Neural cell (in vitro differentiated cells): ENCODE data around the gene TAF1B. TPM values are rescaled to one million over a fixed set of nuclear protein-coding genes. Genes with fewer than 3 reads are reported as not detected.

Source experiments
- H2AFZ ChIP-seq: fragments of 200-600, 300-800 bp; sonication (generic), shearing (Covaris generic); 2 replicates; pipeline ENCODE4 v1.6.0; 2014; ENCODE audit warnings: low read depth, mild to moderate bottlenecking, antibody characterized with exemption, low read length, moderate library complexity
- H3F3A ChIP-seq: fragments of 200-600 bp; shearing (Covaris generic); 2 replicates; pipeline ENCODE4 v1.6.1; 2016; ENCODE audit warnings: mild to moderate bottlenecking, moderate library complexity, mixed read lengths, antibody characterized with exemption, low read length; ENCODE audit not compliant: insufficient read depth, poor library complexity, severe bottlenecking
- H3K27ac ChIP-seq: fragments of 200-600, 300-800 bp; sonication (generic), shearing (Covaris generic); 2 replicates; pipeline ENCODE4 v1.5.1; 2014; ENCODE audit warnings: mild to moderate bottlenecking, low read length, moderate library complexity
- H3K27me3 ChIP-seq: fragments of 300-800, 200-600 bp; sonication (generic), shearing (Covaris generic); 2 replicates; pipeline ENCODE4 v1.6.0; 2014; ENCODE audit warnings: mild to moderate bottlenecking, low read depth, low read length, moderate library complexity; ENCODE audit not compliant: insufficient read depth
- H3K36me3 ChIP-seq: fragments of 300-800, 200-600 bp; sonication (generic), shearing (Covaris generic); 2 replicates; pipeline ENCODE4 v1.5.1; 2014; ENCODE audit warnings: mild to moderate bottlenecking, antibody characterized with exemption, low read length, moderate library complexity; ENCODE audit not compliant: insufficient read depth
- H3K4me2 ChIP-seq: fragments of 300-800, 200-600 bp; sonication (generic), shearing (Covaris generic); 2 replicates; pipeline ENCODE4 v1.6.0; 2014; ENCODE audit warnings: mild to moderate bottlenecking, low read length
- H3K4me3 ChIP-seq: fragments of 300-800, 200-600 bp; sonication (generic), shearing (Covaris generic); 2 replicates; pipeline ENCODE4 v1.5.1; 2014; ENCODE audit warnings: mild to moderate bottlenecking, low read length, moderate library complexity
- H3K79me2 ChIP-seq: fragments of 200-600 bp; shearing (Covaris generic); replicated peaks from 2 replicates; pipeline ENCODE4 v1.6.0; 2014; ENCODE audit warnings: mild to moderate bottlenecking, low read length, moderate library complexity; ENCODE audit not compliant: insufficient read depth
- H3K9ac ChIP-seq: fragments of 300-800, 200-600 bp; sonication (generic), shearing (Covaris generic); 2 replicates; pipeline ENCODE4 v1.6.1; 2016; ENCODE audit warnings: mild to moderate bottlenecking, low read length, mixed read lengths
- H3K9me2 ChIP-seq: fragments of 200-600 bp; shearing (Covaris generic); 2 replicates; pipeline ENCODE4 v1.6.1; 2016; ENCODE audit warnings: mild to moderate bottlenecking, low read length, mixed read lengths; ENCODE audit not compliant: insufficient read depth
- H3K9me3 ChIP-seq: fragments of 200-600, 300-800 bp; sonication (generic), shearing (Covaris generic); 2 replicates; pipeline ENCODE4 v1.6.1; 2016; ENCODE audit warnings: mild to moderate bottlenecking, mixed run types, low read length, moderate library complexity, mixed read lengths
- H4K20me1 ChIP-seq: fragments of 200-600 bp; shearing (Covaris generic); 2 replicates; pipeline ENCODE4 v1.6.1; 2016; ENCODE audit warnings: mild to moderate bottlenecking, mixed run types; ENCODE audit not compliant: insufficient read depth
- EP300 ChIP-seq: fragments of 450-650 bp; conservative IDR thresholded peaks from 2 replicates; pipeline ENCODE4 v1.6.1; 2014; ENCODE audit warnings: antibody characterized with exemption, mild to moderate bottlenecking, moderate library complexity; ENCODE audit not compliant: poor library complexity, severe bottlenecking
- EZH2 ChIP-seq: fragments of 200-600, 300-800 bp; shearing (Covaris generic), sonication (generic); IDR thresholded peaks from 2 replicates; pipeline ENCODE4 v1.6.1; 2014; ENCODE audit warnings: antibody characterized with exemption, low read length, borderline replicate concordance, mild to moderate bottlenecking; ENCODE audit not compliant: insufficient read depth, poor library complexity, severe bottlenecking
- MXI1 ChIP-seq: fragments of 450-650 bp; conservative IDR thresholded peaks from 2 replicates; pipeline ENCODE4 v1.6.1; 2014; ENCODE audit warnings: antibody characterized with exemption, mild to moderate bottlenecking; ENCODE audit not compliant: poor library complexity, severe bottlenecking
- POLR2AphosphoS5 ChIP-seq: IDR thresholded peaks from 2 replicates; pipeline ENCODE4 v1.6.1; 2012
- RAD21 ChIP-seq: fragments of 450-650 bp; conservative IDR thresholded peaks from 2 replicates; pipeline ENCODE4 v1.6.1; 2014; ENCODE audit warnings: antibody characterized with exemption, mild to moderate bottlenecking, moderate library complexity
- SMC3 ChIP-seq: fragments of 450-650 bp; conservative IDR thresholded peaks from 2 replicates; pipeline ENCODE4 v1.6.1; 2014; ENCODE audit warnings: antibody characterized with exemption, mild to moderate bottlenecking, moderate library complexity; ENCODE audit not compliant: poor library complexity
- TAF1 ChIP-seq: IDR thresholded peaks from 2 replicates; pipeline ENCODE4 v1.6.1; 2012; ENCODE audit warnings: low read depth
- polyA plus RNA-seq: library from polyadenylated mRNA; depleted of rRNA; stranded (reverse); fragments of >200 nt; gene quantifications from 2 replicates; pipeline ENCODE4 v1.2.3, GENCODE V29; 2014
- TF ChIP-seq, protein P1 (sequence below): IDR thresholded peaks from 2 replicates; pipeline ENCODE4 v1.6.1; 2012; ENCODE audit warnings: borderline replicate concordance
- TF ChIP-seq, protein P2 (sequence below): fragments of 450-650 bp; IDR thresholded peaks from 2 replicates; pipeline ENCODE4 v1.5.1; 2014; ENCODE audit warnings: antibody characterized with exemption, mild to moderate bottlenecking, moderate library complexity; ENCODE audit not compliant: poor library complexity, severe bottlenecking

Gene TAF1B
- polyA plus RNA-seq, 1 donor from 2014 or later = 11.2 TPM

DNA sequence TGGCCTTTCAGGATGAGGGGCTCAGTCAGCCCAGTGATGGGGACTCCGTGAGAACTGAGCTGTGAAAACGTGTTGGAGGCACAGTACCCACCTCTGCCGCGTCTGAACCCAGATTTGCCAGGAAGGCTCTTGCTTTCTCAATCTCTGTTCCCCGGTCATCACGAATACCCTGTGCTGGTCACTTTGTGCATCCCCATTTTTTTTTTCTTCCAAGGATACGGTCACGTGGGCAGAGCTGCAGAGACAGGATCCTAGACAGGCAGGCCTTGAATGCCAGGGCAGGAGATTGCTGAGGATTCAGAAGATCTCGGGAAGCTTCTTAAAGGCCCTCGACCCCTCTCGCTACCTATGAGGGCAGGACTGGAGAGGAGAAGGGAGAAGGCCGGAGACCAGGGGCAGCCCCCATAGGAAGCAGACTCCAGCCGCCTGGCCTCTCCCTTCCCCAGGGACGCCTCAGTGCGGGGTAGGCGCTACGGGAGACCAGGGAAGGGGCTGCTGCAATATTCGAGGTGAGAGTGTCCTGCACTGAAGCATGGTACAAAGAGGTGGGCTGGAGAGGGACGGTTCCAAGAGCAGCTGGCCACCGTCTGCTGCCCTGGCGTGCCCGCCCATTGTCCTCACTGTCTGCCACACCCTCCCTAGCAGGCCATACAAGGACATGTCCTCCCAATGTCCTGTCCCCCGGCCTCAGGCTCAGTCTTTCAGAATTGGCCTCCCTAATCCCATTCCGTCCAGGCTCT lies 29.0 kb upstream of the TAF1B start:
- Histone ChIP-seq H3K9ac (no peak overlapping the region), H3K4me2 (no peak overlapping the region), H3K4me3 (no peak overlapping the region), H3K9me3 (no peaks in the 10 kb centered on the region), H3F3A (no peaks in the 10 kb centered on the region), H3K9me2 (no peaks in the 10 kb centered on the region), H4K20me1 (no peaks in the 10 kb centered on the region), H2AFZ (no peak overlapping the region), H3K27ac (no peak overlapping the region), H3K36me3 (no peaks in the 10 kb centered on the region), H3K27me3 (no peaks in the 10 kb centered on the region), H3K79me2 (no peaks in the 10 kb centered on the region)
- TF ChIP-seq RAD21 (peak; percentile 4), EP300 (no peak), MXI1 (no peak), EZH2 (no peak), POLR2AphosphoS5 (no peak), SMC3 (peak; percentile 51)
- TF ChIP-seq, protein P1, sequence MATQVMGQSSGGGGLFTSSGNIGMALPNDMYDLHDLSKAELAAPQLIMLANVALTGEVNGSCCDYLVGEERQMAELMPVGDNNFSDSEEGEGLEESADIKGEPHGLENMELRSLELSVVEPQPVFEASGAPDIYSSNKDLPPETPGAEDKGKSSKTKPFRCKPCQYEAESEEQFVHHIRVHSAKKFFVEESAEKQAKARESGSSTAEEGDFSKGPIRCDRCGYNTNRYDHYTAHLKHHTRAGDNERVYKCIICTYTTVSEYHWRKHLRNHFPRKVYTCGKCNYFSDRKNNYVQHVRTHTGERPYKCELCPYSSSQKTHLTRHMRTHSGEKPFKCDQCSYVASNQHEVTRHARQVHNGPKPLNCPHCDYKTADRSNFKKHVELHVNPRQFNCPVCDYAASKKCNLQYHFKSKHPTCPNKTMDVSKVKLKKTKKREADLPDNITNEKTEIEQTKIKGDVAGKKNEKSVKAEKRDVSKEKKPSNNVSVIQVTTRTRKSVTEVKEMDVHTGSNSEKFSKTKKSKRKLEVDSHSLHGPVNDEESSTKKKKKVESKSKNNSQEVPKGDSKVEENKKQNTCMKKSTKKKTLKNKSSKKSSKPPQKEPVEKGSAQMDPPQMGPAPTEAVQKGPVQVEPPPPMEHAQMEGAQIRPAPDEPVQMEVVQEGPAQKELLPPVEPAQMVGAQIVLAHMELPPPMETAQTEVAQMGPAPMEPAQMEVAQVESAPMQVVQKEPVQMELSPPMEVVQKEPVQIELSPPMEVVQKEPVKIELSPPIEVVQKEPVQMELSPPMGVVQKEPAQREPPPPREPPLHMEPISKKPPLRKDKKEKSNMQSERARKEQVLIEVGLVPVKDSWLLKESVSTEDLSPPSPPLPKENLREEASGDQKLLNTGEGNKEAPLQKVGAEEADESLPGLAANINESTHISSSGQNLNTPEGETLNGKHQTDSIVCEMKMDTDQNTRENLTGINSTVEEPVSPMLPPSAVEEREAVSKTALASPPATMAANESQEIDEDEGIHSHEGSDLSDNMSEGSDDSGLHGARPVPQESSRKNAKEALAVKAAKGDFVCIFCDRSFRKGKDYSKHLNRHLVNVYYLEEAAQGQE = no peak
- TF ChIP-seq, protein P2, sequence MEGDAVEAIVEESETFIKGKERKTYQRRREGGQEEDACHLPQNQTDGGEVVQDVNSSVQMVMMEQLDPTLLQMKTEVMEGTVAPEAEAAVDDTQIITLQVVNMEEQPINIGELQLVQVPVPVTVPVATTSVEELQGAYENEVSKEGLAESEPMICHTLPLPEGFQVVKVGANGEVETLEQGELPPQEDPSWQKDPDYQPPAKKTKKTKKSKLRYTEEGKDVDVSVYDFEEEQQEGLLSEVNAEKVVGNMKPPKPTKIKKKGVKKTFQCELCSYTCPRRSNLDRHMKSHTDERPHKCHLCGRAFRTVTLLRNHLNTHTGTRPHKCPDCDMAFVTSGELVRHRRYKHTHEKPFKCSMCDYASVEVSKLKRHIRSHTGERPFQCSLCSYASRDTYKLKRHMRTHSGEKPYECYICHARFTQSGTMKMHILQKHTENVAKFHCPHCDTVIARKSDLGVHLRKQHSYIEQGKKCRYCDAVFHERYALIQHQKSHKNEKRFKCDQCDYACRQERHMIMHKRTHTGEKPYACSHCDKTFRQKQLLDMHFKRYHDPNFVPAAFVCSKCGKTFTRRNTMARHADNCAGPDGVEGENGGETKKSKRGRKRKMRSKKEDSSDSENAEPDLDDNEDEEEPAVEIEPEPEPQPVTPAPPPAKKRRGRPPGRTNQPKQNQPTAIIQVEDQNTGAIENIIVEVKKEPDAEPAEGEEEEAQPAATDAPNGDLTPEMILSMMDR = peak; percentile 51

DNA sequence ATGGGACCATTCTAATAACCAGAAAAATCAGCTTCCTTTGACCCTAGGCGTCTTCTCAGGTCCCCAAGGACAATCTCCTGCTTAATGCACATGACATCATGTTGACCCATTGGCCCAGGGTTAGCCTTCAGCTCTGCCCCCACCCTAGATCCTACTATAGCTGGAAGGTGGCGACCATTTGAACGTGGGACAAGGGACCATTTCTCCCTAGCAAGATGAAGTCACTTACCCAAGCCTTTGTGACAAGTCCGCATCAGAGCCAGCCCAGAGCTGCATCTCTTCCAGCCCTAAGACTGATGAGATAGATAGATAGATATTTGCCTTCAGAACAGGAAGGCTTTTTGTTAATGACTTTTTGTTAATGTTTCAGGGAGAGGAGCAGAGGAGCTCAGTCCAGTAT lies 28.2 kb upstream of the TAF1B start:
- no peak overlapping the region for H3K9ac ChIP-seq
- no peaks in the 10 kb centered on the region for H3K9me3 ChIP-seq
- no peaks in the 10 kb centered on the region for H3K79me2 ChIP-seq
- H3K9me2 ChIP-seq = no peaks in the 10 kb centered on the region
- no peaks in the 10 kb centered on the region for H3F3A ChIP-seq
- no peaks in the 10 kb centered on the region for H3K36me3 ChIP-seq
- TF ChIP-seq, protein P1 = no peak
- no peak for TF ChIP-seq MXI1
- TF ChIP-seq POLR2AphosphoS5 = no peak
- no peak for TF ChIP-seq EP300
- TF ChIP-seq TAF1 = no peak
- TF ChIP-seq SMC3 = no peak
- TF ChIP-seq RAD21 = no peak
- TF ChIP-seq, protein P2 = no peak
- TF ChIP-seq EZH2 = no peak
- H3K27me3 ChIP-seq = no peaks in the 10 kb centered on the region
- no peak overlapping the region for H2AFZ ChIP-seq
- H3K4me3 ChIP-seq = no peak overlapping the region
- H3K27ac ChIP-seq = no peak overlapping the region
- no peak overlapping the region for H3K4me2 ChIP-seq
- H4K20me1 ChIP-seq = no peaks in the 10 kb centered on the region
